GM21717 (cell line): Measurements from ENCODE around the gene RIMKLB.
"Not testable (repeated sequence)": the region's sequence is repeated elsewhere in the genome, so short reads cannot be mapped to it uniquely, and the experiment has no call there.

Experiments used
- ATAC-seq: cut with Tn5 transposase; IDR thresholded peaks from one replicate; pipeline ENCODE4 v1.9.1; 2021; ENCODE audit warnings: mild to moderate bottlenecking, moderate library complexity; ENCODE audit not compliant: unreplicated experiment

Gene RIMKLB

GRCh38 chr12:8770499-8770898 is 72.7 kb downstream of the RIMKLB start:
- ATAC-seq, result no peak

- no peak for ATAC-seq
These were observed 73.3 kb downstream of the RIMKLB start for GRCh38 chr12:8771072-8771471.

DNA sequence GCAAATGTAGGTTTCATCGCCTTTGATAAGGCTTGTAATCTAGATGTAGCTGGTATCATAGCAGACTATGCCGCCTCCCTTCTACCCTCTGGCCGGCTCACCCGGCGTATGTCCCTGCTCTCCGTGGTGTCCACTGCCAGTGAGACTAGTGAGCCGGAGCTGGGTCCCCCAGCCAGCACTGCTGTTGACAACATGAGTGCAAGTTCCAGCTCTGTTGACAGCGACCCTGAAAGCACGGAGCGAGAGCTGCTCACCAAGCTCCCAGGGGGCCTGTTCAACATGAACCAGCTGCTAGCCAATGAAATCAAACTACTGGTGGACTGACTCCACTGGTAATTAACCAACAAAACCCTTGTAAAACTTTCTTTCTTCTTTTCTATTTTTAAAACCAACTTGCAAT is 75.7 kb downstream of the RIMKLB start:
- no peak for ATAC-seq

DNA sequence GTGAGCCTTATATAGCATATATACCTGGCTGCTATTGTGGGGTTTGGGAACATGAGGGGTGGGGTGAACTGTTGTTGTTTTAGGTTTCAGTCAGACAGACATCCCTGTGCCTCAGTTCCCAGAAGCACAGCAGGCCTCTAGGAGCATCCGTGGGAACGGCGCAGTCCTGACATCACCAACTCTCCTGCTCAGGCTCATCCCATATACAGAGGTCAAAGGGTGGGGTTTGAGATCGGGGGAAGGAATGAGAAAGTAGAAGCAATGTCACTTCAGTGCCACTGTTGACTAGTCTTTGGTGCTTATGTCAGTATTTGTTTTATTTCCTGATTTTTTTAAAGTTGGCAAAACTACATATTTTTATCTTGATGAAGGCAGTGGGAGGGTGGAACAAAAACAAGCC is 81.5 kb downstream of the RIMKLB start:
- ATAC-seq, result no peak

GRCh38 chr12:8779862-8780261 is 82.1 kb downstream of the RIMKLB start:
- ATAC-seq, result no peak

DNA sequence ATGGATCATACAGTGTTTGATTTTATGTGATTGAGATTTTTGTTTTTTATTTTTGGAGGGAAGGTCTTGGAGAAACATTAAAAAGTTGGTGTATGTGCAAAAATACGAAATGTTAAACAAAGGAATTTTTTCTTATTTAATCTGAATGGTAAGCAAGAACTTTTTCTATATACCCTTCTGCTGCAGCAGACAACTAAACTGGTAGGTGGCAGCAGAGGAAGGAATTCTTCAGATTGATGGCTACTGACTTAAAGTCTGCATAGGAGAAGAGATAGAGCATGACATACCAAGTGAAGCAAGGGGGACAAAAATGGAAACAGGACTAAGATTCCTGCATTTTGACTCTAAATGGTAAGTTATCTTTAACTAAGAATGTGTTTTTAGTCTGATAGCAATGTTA is 82.6 kb downstream of the RIMKLB start:
- ATAC-seq, result no peak

GRCh38 chr12:8781381-8782127 is 83.8 kb downstream of the RIMKLB start:
- ATAC-seq, result no peak

GRCh38 chr12:8784290-8784888 is 86.6 kb downstream of the RIMKLB start:
- no peak for ATAC-seq

DNA sequence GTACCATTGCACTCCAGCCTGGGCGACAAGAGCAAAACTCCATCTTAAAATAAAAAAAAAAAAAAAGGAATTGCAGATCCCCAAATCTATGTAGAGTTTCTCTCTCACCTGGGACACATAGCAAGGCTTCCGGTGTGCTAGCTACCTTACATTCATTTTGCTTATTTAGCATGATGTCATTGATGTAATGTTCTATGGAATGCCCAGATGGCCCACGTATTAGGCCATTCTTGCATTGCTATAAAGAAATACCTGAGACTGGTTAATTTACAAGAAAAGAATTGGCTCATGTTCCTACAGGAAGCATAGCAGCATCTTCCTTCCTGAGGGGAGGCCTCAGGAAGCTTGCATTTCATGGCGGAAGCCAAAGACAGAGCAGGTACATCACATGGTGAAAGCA is 87.7 kb downstream of the RIMKLB start:
- no peak for ATAC-seq

DNA sequence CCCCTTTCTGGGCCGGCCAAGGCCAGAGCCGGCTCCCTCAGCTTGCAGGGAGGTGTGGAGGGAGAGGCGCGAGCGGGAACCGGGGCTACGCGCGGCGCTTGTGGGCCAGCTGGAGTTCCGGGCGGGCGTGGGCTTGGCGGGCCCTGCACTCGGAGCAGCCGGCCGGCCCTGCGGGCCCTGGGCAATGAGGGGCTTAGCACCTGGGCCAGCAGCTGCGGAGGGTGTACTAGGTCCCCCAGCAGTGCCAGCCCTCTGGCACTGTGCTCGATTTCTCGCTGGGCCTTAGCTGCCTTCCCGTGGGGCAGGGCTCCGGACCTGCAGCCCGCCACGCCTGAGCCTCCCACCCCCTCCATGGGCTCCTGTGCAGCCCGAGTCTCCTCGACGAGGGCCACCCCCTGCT is 89.4 kb downstream of the RIMKLB start:
- not testable (repeated sequence) for ATAC-seq

GRCh38 chr12:8788706-8789105 is 90.9 kb downstream of the RIMKLB start:
- not testable (repeated sequence) for ATAC-seq

DNA sequence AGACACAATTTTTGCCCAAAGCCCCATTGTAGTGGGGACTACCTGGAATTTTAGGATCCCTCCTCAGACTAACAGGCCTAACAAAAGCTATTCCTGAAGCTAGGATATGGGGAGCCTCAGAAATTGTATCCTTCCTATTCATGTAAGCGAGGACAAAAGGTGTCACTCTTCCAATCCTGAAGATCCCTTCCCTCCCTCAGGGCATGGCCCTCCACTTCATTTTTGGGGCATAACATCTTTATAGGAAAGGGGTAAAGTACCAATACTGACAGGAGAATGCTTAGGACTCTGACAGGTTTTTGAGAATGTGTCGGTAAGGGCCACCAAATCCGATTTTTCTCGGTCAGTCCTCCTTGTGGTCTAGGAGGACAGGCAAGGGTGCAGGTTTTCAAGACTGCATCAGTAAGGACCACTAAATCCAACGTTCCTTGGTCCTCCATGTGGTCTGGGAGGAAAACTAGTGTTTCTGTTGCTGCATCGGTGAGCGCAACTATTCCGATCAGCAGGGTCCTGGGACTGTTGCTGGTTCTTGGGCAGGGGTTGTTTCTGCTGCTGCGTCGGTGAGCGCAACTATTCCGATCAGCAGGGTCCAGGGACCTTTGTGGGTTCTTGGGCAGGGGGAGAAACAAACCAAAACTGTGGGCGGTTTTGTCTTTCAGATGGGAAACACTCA is 91.7 kb downstream of the RIMKLB start:
- not testable (repeated sequence) for ATAC-seq

- not testable (repeated sequence) for ATAC-seq
These were observed 95.4 kb downstream of the RIMKLB start for GRCh38 chr12:8793226-8793625.

GRCh38 chr12:8794611-8795010 is 96.8 kb downstream of the RIMKLB start:
- ATAC-seq, result not testable (repeated sequence)

GRCh38 chr12:8796831-8797626 is 99.2 kb downstream of the RIMKLB start:
- ATAC-seq, result no peak

DNA sequence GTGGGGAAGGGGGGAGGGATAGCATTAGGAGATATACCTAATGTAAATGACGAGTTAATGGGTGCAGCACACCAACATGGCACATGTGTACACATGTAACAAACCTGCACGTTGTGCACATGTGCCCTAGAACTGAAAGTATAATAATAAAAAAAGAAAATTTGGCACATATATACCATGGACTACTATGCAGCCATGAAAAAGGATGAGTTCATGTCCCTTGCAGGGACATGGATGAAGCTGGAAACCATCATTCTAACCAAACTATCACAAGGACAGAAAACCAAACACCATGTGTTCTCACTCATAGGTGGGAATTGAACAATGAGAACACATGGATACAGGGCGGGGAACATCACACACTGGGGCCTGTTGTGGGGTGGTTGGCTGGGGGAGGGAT is 103.4 kb downstream of the RIMKLB start:
- not testable (repeated sequence) for ATAC-seq

DNA sequence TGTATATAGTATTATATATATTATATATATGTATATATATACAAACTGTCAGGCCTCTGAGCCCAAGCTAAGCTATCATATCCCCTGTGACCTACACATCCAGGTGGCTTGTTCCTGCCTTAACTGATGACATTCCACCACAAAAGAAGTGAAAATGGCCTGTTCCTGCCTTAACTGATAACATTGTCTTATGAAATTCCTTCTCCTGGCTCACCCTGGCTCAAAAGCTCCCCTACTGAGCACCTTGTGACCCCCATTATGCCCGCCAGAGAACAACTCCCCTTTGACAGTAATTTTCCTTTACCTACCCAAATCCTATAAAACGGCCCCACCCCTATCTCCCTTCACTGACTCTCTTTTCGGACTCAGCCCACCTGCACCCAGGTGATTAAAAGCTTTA is 107.0 kb downstream of the RIMKLB start:
- ATAC-seq, result not testable (repeated sequence)

GRCh38 chr12:8805487-8805886 is 107.7 kb downstream of the RIMKLB start:
- ATAC-seq, result not testable (repeated sequence)

GRCh38 chr12:8807084-8807483 is 109.3 kb downstream of the RIMKLB start:
- ATAC-seq, result not testable (repeated sequence)

- not testable (repeated sequence) for ATAC-seq
These were observed 112.3 kb downstream of the RIMKLB start for GRCh38 chr12:8810112-8810511.
